IPS-18a (cell line): ENCODE measurements around the gene PARP11.

Experiments
- H3K27ac ChIP-seq: one replicate; pipeline ENCODE4 v1.5.1; 2013; ENCODE audit warnings: low read length
- H3K27me3 ChIP-seq: one replicate; pipeline ENCODE4 v1.6.1; 2013; ENCODE audit warnings: mild to moderate bottlenecking, low read length; ENCODE audit not compliant: control insufficient read depth, insufficient read depth
- H3K36me3 ChIP-seq: one replicate; pipeline ENCODE4 v1.6.1; 2013; ENCODE audit warnings: low read depth, low read length; ENCODE audit not compliant: control insufficient read depth
- H3K4me1 ChIP-seq: one replicate; pipeline ENCODE4 v1.6.1; 2013; ENCODE audit warnings: low read depth, low read length; ENCODE audit not compliant: control insufficient read depth
- H3K4me3 ChIP-seq: one replicate; pipeline ENCODE4 v1.5.1; 2013; ENCODE audit warnings: low read length
- H3K9ac ChIP-seq: one replicate; pipeline ENCODE4 v1.6.1; 2013; ENCODE audit warnings: mild to moderate bottlenecking, low read length, moderate library complexity
- H3K9me3 ChIP-seq: one replicate; pipeline ENCODE4 v1.6.1; 2013; ENCODE audit warnings: low read depth, low read length; ENCODE audit not compliant: control insufficient read depth

The PARP11 gene

GRCh38 chr12:3815094-3815766, 58.0 kb downstream of the PARP11 start:
- H3K27me3 ChIP-seq, result no peaks in the 10 kb centered on the region
- no peaks in the 10 kb centered on the region for H3K9me3 ChIP-seq
- no peak overlapping the region for H3K4me3 ChIP-seq
- H3K9ac ChIP-seq, result no peak overlapping the region
- H3K27ac ChIP-seq, result no peak overlapping the region
- no peaks in the 10 kb centered on the region for H3K36me3 ChIP-seq
- no peaks in the 10 kb centered on the region for H3K4me1 ChIP-seq

GRCh38 chr12:3810540-3810939, 62.7 kb downstream of the PARP11 start:
- no peaks in the 10 kb centered on the region for H3K27me3 ChIP-seq

GRCh38 chr12:3810016-3810370, 63.2 kb downstream of the PARP11 start:
- Histone ChIP-seq H3K27ac (no peak overlapping the region), H3K9ac (no peak overlapping the region), H3K4me3 (no peak overlapping the region), H3K27me3 (no peaks in the 10 kb centered on the region), H3K9me3 (no peaks in the 10 kb centered on the region), H3K36me3 (no peaks in the 10 kb centered on the region), H3K4me1 (peaks cover 4% of the 10 kb centered on the region)

More at GRCh38 chr12:3810540-3810939, 62.7 kb downstream of the PARP11 start:
- no peaks in the 10 kb centered on the region for H3K36me3 ChIP-seq
- no peaks in the 10 kb centered on the region for H3K9me3 ChIP-seq
- peaks cover 4% of the 10 kb centered on the region for H3K4me1 ChIP-seq
- H3K27ac ChIP-seq, result no peak overlapping the region
- H3K9ac ChIP-seq, result no peak overlapping the region
- H3K4me3 ChIP-seq, result no peak overlapping the region

GRCh38 chr12:3809357-3810015, 63.7 kb downstream of the PARP11 start:
- Histone ChIP-seq H3K4me3 (no peak overlapping the region), H3K27me3 (no peaks in the 10 kb centered on the region), H3K9ac (no peak overlapping the region), H3K36me3 (no peaks in the 10 kb centered on the region), H3K9me3 (no peaks in the 10 kb centered on the region), H3K4me1 (peaks cover 4% of the 10 kb centered on the region), H3K27ac (no peak overlapping the region)

- Histone ChIP-seq H3K9ac (no peak overlapping the region), H3K27ac (no peak overlapping the region), H3K27me3 (no peaks in the 10 kb centered on the region), H3K9me3 (no peaks in the 10 kb centered on the region), H3K4me1 (peaks cover 4% of the 10 kb centered on the region), H3K4me3 (no peak overlapping the region), H3K36me3 (no peaks in the 10 kb centered on the region)
These were observed 68.1 kb downstream of the PARP11 start for GRCh38 chr12:3805077-3805476.

- Histone ChIP-seq H3K27me3 (no peaks in the 10 kb centered on the region), H3K27ac (no peak overlapping the region), H3K4me3 (no peak overlapping the region), H3K36me3 (no peaks in the 10 kb centered on the region), H3K9me3 (no peaks in the 10 kb centered on the region), H3K9ac (no peak overlapping the region), H3K4me1 (no peaks in the 10 kb centered on the region)
These were observed 69.2 kb downstream of the PARP11 start for GRCh38 chr12:3803865-3804472.

- no peaks in the 10 kb centered on the region for H3K27me3 ChIP-seq
- H3K27ac ChIP-seq, result no peak overlapping the region
- H3K4me3 ChIP-seq, result no peak overlapping the region
- no peaks in the 10 kb centered on the region for H3K36me3 ChIP-seq
- H3K9ac ChIP-seq, result no peak overlapping the region
- H3K9me3 ChIP-seq, result no peaks in the 10 kb centered on the region
- no peaks in the 10 kb centered on the region for H3K4me1 ChIP-seq
These were observed 70.5 kb downstream of the PARP11 start for GRCh38 chr12:3802721-3803120.

GRCh38 chr12:3797531-3798048, 75.6 kb downstream of the PARP11 start:
- no peaks in the 10 kb centered on the region for H3K36me3 ChIP-seq
- H3K4me1 ChIP-seq, result peaks cover 8% of the 10 kb centered on the region
- H3K4me3 ChIP-seq, result no peak overlapping the region
- H3K27ac ChIP-seq, result no peak overlapping the region
- H3K9me3 ChIP-seq, result no peaks in the 10 kb centered on the region
- H3K9ac ChIP-seq, result no peak overlapping the region
- H3K27me3 ChIP-seq, result no peaks in the 10 kb centered on the region

- Histone ChIP-seq H3K4me3 (no peak overlapping the region), H3K9ac (no peak overlapping the region), H3K4me1 (peaks cover 11% of the 10 kb centered on the region), H3K9me3 (no peaks in the 10 kb centered on the region), H3K36me3 (no peaks in the 10 kb centered on the region), H3K27ac (no peak overlapping the region), H3K27me3 (no peaks in the 10 kb centered on the region)
These were observed 77.6 kb downstream of the PARP11 start for GRCh38 chr12:3795492-3796133.

- H3K27me3 ChIP-seq, result no peaks in the 10 kb centered on the region
- H3K4me1 ChIP-seq, result peaks cover 16% of the 10 kb centered on the region
- H3K27ac ChIP-seq, result no peak overlapping the region
- no peaks in the 10 kb centered on the region for H3K9me3 ChIP-seq
- H3K4me3 ChIP-seq, result no peak overlapping the region
- H3K36me3 ChIP-seq, result no peaks in the 10 kb centered on the region
- H3K9ac ChIP-seq, result no peak overlapping the region
These were observed 78.1 kb downstream of the PARP11 start for GRCh38 chr12:3795066-3795465.

GRCh38 chr12:3792623-3793288, 80.4 kb downstream of the PARP11 start:
- Histone ChIP-seq H3K4me1 (peaks cover 22% of the 10 kb centered on the region), H3K4me3 (no peak overlapping the region), H3K9ac (no peak overlapping the region), H3K27me3 (no peaks in the 10 kb centered on the region), H3K36me3 (no peaks in the 10 kb centered on the region), H3K9me3 (no peaks in the 10 kb centered on the region), H3K27ac (peak overlapping the region; percentile 12)
